Measurements from ENCODE around the gene ZMIZ1.
"Not testable (repeated sequence)": the region's sequence is repeated elsewhere in the genome, so short reads cannot be mapped to it uniquely, and the experiment has no call there.

Gene ZMIZ1

DNA sequence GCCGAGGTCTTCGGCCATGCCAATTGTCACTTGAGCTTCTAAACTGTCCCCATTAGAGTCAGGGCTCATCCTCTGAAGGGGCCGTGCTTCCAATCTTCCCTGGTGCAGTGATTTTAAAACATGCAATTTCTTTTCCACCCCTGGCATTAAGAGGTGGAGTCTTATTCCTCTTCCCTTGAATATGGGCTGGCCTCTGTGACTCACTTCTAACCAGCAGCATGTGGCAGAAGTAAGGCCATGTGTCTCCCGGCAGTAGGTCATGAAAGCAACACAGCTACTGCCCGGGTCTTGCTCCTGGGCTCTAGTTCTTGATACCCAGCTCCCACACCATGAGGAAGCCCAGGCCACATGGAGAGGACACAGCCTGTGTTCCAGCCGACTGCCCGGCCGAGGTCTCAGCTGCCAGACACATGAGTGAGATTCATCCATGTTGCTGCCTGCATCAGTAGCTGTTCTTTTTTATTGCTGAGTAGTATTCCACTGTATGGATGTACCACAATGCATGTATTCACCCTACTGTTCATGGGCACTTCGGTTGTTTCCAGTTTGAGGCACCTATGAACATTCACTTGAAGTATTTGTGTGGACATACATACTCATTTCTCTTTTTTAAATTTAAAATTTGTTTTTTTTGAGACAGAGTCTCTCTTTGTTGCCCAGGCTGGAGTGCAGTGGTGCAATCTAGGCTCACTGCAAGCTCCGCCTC, 264.0 kb downstream of the ZMIZ1 start:
- FAIRE-seq, result not testable (repeated sequence)

GRCh38 chr10:79333513-79333912, 264.7 kb downstream of the ZMIZ1 start:
- no peak for FAIRE-seq

DNA sequence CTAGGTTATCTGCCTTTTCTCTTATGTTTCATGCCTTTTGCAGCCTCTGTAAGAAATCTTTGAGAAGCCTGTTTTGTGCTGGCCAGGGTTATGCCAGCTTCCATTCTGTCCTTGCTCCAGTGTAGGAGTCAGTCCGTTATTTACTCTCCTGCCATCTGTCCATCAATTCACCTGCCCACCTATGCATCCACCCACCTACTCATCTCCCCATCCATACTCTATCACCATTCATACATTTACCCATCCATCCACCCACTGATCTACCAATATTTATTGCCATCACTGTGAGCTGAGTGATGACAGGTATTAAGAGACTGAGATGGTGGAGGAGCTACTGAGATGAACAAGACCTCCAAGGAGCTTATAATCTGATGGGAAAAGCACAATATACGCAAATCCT, 265.8 kb downstream of the ZMIZ1 start:
- FAIRE-seq, result no peak

GRCh38 chr10:79335094-79335469, 266.3 kb downstream of the ZMIZ1 start:
- no peak for FAIRE-seq

GRCh38 chr10:79335470-79336235, 266.9 kb downstream of the ZMIZ1 start:
- no peak for FAIRE-seq

- FAIRE-seq, result no peak
Measured at GRCh38 chr10:79336276-79336675, 267.5 kb downstream of the ZMIZ1 start.

DNA sequence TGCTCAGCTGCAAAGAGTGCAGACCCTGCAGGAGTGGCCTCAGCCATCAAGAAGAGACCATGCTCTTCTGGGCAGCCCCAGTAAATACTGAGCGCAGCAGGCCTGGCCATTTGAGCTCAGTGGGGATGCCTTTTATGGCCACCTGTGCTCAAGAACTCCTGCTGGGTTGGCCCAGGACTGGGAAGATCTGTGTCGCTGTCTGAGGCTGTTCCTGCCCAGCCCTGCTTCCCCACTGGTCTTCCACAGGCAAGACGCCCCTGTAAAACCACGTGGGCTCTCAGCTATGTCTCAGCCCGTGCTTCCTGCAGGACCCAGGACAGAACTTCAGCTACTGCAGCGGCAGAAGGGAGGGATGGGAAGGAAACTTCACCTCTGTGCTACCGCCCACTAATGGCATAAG, 268.0 kb downstream of the ZMIZ1 start:
- FAIRE-seq, result no peak

DNA sequence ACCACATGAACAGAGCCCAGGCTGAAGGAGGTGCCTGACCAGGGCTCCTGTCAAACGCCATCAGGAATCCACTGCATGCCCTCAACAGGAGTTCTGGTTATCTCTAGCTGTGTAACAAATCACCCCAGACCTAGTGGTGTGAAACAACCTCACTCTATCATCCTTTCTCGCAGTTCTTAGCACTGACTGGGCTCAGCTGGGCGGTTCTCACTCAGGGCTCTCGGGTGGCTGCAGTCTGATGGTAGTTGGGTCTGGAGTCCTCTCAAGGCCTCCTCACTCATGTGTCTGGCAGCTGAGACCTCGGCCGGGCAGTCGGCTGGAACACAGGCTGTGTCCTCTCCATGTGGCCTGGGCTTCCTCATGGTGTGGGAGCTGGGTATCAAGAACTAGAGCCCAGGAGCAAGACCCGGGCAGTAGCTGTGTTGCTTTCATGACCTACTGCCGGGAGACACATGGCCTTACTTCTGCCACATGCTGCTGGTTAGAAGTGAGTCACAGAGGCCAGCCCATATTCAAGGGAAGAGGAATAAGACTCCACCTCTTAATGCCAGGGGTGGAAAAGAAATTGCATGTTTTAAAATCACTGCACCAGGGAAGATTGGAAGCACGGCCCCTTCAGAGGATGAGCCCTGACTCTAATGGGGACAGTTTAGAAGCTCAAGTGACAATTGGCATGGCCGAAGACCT, 269.2 kb downstream of the ZMIZ1 start:
- not testable (repeated sequence) for FAIRE-seq

DNA sequence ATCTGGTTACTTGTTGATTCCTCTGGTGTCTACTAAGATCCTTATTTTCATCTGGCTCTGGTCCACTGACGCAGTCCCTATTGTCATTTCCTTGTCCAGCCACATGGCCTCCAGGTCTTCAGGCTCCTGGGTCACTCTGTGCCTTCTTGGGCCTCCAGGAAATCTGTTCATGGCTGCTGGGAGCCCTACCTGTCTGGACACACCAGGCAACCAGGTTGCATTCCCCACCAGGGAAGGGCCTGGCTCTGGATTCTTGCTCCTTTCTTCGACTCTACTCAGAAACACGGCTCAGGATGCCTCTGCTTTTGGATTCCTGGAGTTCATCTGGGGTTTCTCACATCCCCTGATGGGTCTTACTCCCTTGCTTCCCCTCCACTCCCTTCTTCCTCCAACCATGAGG, 270.5 kb downstream of the ZMIZ1 start:
- FAIRE-seq, result no peak

DNA sequence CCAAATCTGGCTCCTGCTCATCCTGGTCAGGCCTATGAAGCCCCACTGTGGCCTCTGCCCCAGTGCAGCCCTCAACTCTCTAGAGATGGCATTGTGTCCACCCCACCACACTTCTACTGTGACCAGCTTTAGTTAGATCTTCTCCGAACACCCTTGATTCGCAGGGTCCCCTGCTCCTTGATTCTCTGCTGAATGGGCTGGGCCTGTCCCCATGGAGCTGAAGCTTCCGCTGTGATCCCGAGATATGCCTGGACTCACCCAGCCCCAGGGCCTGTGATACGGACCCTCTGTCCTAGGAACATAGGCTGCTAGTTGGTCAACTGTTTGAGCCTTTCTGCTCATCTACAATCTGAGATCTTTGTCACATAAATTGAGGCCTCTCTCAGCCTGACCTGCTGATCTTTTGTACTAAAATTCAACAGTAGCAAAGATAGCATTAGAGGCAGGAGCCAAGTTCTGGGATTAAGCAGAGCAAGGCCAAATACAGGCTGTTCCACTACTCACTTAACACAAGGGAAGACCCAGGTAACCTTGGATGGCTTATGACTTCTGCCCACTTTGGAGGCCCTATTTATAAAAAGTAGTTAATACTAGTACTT, 272.0 kb downstream of the ZMIZ1 start:
- no peak for FAIRE-seq

DNA sequence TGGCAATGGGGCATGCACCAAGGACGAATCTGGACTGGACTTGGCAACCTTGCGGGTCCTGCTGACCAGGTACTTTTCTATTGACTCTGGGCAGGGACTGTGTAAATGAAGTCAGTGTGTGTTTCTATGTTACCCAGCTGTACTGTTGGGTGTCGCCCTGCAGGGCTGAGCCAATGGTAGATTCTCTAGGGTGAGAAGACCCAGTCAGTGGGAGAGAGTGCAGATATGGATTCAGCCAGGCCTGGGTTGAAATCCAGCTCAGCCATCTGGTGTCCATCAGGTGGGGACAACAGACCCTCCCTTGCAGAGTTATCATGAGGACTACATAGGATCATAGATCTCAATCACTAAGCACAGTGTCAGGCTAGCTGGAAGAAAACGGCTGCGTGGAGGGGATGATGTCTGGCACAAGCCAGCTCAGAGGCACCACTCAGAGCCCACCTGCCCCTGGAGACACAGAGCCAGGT, 273.6 kb downstream of the ZMIZ1 start:
- FAIRE-seq, result no peak

DNA sequence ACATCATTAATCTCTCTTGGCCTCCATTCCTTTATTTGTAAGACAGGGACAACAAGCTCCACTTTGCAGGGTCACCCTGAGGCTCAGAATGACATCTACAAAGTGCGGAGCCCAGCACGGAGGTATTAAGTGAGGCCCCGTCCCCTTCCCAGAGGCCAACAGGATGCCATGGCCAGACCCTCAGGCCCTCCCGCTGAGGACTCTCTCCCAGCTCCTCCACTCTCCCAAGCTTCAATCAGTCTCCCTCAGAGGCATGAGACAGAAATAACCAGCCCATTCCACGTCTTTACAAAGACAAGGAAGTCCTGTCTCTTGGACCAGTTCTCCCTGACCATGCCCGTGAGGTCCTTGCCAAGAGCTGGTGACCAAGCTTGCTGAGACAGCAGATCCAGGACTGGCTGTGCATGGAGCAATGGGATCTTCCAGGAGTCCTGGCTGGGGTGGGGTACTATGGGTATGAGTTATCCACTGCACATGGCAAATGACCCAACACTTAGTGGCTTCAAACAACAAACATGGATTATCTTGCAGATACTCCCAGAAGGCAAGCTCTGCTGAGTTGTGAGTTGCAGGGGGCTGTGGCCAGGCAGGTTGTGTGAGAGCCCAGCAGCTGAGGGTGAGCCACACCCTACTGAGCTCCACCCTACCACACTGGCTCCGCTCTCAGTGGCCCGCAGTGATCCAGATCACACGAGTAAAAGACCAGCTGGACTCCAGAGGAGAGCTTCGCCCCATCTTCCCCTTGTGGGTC, 274.2 kb downstream of the ZMIZ1 start:
- FAIRE-seq, result no peak

GRCh38 chr10:79344502-79345195, 275.9 kb downstream of the ZMIZ1 start:
- FAIRE-seq, result no peak

DNA sequence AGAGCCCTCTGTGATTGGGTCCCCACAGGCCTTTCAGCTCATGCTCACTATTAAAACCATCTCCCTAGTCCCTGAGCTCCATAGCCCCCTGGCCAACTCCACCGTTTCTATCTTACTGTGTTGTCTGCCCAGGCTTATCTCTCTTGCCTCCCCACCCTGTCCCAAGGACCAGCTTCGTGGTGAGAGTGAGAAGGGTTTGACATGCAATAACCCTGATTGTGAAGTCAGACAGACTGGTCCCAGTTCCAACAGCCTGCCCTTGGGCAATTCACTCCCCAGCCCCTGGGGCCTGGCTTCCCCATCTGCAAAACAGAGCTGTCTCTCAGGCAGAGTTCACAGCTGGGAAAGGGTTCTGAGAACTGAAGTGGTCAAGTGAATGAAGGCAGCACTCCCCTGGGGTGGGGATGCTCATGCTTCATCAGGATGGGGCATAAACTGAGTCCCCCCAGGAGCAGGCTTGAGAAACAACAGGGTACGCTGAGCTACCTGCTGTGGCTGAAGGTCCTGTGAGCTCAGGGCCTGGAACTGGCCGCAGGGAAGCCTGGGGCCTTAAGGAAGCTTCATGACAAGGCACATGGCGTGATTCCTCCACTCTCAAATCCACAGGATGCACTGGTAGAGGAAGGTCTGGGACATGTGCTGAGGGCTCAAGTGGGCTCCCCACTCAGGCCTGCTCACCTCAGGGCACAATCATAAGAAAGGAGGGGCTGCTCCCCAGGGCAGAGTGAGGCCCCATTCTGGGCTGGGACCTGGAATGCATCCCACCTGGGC, 276.7 kb downstream of the ZMIZ1 start:
- no peak for FAIRE-seq

DNA sequence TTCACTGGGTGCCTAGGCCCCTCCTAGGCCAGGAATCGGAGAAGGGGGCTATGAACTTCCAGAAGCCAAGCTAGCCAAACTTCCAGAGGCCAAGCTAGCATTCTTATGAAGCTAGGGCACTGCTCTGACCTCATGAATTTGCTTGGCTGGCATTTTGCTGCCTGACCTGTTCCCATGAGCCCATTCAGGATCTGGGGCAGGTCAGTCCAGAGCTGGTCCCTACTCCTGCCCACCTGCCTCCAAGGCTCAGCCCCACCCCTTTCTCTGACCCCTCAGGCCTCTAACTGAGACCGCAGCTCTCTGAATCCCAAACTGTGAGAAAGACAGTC, 277.2 kb downstream of the ZMIZ1 start:
- no peak for FAIRE-seq

DNA sequence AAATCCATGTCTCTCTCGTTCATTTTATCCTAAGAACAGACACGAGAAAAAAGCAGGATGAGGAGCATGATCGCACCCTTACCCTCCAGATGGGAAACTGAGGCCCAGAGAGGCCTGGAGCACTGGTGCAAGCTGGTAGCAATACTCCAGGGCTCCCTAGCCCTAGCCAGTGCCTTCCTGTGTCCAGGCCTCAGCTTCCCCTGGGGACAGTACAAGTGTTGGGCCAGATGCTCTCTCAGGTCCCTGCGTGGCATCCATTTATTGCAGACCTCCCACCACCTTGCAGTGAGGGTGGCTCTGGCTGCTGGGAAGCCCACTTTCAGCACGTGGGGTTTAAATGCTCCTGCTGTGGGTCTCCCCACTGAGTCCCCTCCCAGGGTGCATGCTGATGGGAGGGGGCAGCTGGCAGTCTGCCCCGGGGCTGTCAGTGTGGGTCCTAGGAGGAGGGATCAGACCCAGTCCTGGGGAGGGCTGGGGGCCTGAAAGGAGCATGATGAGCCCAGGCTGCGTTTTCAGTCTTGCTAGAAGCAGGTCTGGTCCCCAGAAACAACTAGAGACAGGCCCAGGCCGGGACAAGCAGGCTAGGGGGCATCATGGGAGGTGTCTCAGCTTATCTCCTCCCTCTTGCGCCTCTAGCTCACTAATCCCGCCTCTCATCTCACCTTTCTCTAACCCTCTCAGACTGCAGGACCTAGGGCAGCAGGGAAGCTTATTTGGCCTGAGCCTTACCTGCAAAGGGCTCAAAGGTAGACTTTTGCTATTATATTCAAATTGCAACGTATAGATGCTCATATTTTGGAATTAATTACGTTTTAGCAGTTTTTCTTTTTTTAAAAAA, 277.8 kb downstream of the ZMIZ1 start:
- no peak for FAIRE-seq

DNA sequence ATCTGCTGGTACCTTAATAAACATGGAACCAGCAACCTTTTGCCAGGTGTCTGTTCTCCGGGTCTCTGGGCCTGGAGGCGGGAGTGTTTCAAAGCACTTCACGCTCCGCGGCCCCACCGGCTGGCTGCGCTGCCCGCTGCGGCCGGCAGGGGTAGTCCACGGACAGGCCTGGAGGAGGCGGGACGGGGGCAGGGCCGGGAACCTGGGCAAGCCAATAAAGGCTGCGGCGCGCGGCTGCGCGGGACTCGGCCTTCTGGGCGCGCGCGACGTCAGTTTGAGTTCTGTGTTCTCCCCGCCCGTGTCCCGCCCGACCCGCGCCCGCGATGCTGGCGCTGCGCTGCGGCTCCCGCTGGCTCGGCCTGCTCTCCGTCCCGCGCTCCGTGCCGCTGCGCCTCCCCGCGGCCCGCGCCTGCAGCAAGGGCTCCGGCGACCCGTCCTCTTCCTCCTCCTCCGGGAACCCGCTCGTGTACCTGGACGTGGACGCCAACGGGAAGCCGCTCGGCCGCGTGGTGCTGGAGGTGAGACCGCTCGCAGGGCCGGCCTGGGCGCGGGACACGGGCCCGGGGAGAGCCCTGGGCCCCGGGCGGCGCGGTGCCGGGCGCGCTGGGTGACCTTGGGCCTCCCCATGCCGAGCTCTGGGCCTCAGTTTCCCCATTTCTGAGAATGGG, 278.6 kb downstream of the ZMIZ1 start, which contains the start of gene PPIF:
PPIF (plus strand) TSS at position 244 of the 668 bp plus-strand sequence; CDS start at position 324, 80 bp downstream.
- no peak for FAIRE-seq

GRCh38 chr10:79347894-79348639, 279.3 kb downstream of the ZMIZ1 start:
- no peak for FAIRE-seq

DNA sequence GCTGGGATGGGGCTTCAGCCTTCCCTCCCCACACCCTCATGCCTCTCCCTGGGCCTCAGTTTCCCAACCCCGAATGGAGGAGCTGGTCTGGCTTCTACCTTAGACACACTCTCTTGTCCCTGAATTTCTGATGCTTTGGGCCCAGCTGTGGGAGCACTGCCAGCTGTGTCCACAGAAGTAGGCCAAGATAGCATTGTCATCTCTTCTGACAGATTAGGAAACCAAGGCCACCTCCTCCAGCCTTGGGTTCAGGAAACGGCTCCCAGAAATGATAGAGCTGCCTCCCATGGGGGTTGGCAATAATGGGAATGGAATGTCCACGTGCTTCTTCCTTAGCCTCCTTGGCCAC, 279.8 kb downstream of the ZMIZ1 start:
- no peak for FAIRE-seq

All from endometrium (tissue), 2 donors.